VCaP (cell line): ENCODE measurements around the gene PTPRE.

Experiments used
- H3K27ac ChIP-seq: fragments of 450-650 bp; 2 replicates; pipeline ENCODE4 v1.5.1; 2017
- TF ChIP-seq, protein P1 (sequence below): fragments of 450-650 bp; conservative IDR thresholded peaks from 2 replicates; pipeline ENCODE4 v1.5.1; 2017; ENCODE audit warnings: mild to moderate bottlenecking, moderate library complexity

Gene PTPRE

DNA sequence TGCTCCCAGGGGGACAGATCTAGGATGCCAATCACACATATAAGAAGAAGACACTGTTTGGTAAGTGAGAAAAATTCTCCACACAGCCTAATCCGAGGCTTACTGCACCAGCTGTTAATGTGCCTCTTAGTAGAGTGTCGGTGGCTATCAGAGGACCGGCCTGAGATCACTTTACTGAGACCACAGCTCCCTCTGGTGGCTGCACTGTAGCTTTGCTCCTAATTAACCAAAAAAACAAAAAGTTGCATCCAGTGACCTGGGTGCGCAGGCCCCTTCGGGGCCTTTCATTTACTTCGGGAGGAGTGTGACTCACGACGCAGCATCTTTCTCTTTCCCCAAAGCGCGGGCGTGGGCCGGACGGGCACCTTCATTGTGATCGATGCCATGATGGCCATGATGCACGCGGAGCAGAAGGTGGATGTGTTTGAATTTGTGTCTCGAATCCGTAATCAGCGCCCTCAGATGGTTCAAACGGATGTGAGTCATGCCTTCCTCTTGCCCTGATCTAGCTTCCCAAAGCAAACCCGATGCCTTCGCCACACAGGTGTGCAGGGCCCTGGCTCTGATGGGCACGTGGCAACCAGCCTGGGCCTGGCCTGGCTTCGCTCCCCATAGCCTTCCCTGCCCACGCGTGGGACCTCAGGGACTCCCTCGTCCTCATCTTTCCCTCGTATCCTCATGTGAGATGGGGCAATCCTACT is 162.6 kb downstream of the PTPRE start:
- TF ChIP-seq, protein P1, sequence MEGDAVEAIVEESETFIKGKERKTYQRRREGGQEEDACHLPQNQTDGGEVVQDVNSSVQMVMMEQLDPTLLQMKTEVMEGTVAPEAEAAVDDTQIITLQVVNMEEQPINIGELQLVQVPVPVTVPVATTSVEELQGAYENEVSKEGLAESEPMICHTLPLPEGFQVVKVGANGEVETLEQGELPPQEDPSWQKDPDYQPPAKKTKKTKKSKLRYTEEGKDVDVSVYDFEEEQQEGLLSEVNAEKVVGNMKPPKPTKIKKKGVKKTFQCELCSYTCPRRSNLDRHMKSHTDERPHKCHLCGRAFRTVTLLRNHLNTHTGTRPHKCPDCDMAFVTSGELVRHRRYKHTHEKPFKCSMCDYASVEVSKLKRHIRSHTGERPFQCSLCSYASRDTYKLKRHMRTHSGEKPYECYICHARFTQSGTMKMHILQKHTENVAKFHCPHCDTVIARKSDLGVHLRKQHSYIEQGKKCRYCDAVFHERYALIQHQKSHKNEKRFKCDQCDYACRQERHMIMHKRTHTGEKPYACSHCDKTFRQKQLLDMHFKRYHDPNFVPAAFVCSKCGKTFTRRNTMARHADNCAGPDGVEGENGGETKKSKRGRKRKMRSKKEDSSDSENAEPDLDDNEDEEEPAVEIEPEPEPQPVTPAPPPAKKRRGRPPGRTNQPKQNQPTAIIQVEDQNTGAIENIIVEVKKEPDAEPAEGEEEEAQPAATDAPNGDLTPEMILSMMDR: peak; percentile 73
- no peak overlapping the region for H3K27ac ChIP-seq

DNA sequence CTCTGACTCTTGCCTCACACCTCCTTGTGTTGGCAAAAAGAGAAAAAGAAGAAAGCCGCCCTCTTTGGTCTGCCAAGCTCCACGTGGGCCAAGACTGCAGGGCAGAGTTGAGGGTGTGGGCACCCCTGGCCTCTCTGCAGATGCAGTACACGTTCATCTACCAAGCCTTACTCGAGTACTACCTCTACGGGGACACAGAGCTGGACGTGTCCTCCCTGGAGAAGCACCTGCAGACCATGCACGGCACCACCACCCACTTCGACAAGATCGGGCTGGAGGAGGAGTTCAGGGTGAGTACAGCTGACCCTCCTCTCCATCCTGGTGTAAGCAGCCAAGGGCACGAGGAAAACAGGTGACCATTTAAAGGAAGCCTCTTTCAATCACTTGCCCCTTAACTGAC is 163.3 kb downstream of the PTPRE start:
- TF ChIP-seq, protein P1: no peak

DNA sequence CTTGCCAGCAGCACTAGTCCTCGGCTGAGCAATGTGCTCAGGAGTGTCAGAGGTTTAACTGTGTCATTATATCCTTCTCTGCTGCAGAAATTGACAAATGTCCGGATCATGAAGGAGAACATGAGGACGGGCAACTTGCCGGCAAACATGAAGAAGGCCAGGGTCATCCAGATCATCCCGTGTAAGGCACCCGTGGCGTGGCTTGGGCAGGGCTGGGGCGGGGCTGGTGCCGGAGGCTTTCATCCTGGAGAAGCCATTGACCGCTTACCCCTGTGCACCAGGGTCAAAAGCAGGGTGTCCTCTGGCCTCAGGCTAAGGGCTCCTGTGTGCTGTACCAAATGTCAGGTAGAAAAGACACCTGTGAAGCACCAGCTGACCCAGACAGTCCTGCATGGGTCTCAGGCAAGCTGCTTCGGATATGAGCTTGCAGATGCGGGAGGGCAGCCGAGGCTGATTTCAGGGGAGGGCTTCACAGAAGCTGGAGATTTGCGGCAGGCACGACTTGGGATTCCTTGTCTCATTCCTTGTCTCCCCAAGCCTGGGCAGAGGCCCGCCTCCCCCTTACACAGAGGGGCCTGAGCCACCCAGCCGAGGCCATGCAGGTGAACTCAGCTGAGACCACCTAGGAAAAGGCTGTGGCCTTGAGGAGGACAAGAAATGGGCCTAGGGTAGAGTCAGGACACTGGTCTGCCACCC is 164.0 kb downstream of the PTPRE start:
- TF ChIP-seq, protein P1: no peak
- no peak overlapping the region for H3K27ac ChIP-seq

More for the DNA sequence above, 163.3 kb downstream of the PTPRE start:
- H3K27ac ChIP-seq: no peak overlapping the region

DNA sequence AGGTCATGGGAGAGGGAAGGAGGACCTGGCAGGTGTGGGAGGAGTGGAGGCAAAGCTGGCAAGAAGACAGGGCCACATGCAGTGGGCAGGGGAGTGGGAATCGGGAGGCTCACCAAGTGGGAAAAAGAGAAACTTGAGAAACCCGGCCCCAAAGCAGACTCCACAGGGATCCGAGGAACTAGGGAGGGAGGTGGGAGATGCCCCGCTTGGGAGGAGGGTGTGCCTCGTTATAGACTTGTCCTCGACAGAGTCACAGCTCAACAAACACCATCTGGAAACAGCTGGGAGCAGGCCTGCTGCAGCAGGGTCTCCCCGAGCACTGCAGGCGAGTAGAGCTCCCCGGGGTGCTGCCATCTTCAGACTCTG is 164.5 kb downstream of the PTPRE start:
- TF ChIP-seq, protein P1: no peak
- no peak overlapping the region for H3K27ac ChIP-seq

DNA sequence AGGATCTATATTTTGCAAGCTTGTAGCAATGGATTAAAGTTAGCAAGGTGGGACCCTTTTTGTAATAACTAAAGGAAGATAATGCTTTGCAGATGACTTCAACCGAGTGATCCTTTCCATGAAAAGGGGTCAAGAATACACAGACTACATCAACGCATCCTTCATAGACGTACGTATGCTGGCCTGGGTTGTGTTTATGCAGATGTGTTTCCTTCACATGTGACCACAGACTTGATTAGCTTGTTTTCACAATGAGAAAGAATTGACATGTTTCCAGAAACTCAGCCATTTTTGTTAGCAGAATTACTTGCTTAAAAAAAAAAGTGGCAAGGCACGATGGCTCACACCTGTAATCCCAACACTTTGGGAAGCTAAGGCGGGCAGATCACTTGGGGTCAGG is 165.1 kb downstream of the PTPRE start:
- no peak overlapping the region for H3K27ac ChIP-seq
- TF ChIP-seq, protein P1: no peak

DNA sequence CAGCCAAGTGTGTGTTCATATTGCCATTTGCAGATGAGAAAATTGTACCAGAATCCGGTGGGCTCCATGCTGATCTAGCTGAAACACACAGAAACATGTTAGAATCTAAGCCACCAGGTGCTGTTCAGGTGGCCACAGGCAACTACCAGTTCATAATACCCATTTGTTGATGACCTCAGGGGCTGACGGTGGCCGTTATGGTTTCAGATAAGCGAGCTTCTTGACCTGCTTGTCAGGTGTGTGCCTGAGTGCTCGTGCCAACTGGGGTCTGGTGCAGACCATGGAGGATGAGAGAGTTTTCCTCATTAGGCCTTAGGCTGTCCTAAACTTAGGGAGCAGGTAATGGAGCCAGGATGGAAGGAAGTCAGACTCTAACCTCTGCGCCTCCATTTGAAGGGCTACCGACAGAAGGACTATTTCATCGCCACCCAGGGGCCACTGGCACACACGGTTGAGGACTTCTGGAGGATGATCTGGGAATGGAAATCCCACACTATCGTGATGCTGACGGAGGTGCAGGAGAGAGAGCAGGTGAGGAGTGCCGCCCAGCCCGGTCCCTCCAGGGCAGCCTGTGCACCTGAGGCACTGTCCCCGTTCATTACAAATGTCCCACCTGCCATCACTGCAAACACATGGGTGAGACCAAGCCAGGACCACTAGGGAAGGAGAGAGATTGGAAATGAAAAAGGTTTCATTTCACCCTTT is 166.2 kb downstream of the PTPRE start:
- TF ChIP-seq, protein P1: no peak
- no peak overlapping the region for H3K27ac ChIP-seq

DNA sequence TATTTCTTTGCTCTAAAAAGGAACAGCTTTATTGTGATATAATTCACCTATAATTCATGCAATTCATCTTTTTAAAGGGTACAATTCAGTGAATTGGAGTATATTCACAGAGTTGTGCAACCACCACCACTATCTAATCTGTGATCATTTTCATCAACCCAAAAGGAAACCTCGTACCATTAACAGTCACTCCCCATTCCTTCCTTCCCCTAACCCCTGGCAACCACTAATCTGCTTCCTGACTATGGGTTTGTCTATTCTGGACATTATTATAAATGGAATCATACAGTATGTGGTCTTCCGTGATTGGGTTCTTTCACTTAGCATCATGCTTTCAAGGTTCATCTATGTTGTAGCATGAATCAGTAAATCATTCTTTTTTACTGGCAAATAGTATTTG is 167.0 kb downstream of the PTPRE start:
- no peak overlapping the region for H3K27ac ChIP-seq
- TF ChIP-seq, protein P1: no peak
